ENCODE measurements around the gene TRAPPC8.

Gene TRAPPC8

GRCh38 chr18:31783059-31783458, 159.9 kb downstream of the TRAPPC8 start:
- no peak for DNase-seq (ENCODE audit: low spot score)
- in situ Hi-C loops (cut with MboI; ENCODE audit: low pct_unique_long_range_greater_than_20kb, low sequenced_read_pairs, unreplicated experiment), result no loop called here
- TF ChIP-seq, protein P1, sequence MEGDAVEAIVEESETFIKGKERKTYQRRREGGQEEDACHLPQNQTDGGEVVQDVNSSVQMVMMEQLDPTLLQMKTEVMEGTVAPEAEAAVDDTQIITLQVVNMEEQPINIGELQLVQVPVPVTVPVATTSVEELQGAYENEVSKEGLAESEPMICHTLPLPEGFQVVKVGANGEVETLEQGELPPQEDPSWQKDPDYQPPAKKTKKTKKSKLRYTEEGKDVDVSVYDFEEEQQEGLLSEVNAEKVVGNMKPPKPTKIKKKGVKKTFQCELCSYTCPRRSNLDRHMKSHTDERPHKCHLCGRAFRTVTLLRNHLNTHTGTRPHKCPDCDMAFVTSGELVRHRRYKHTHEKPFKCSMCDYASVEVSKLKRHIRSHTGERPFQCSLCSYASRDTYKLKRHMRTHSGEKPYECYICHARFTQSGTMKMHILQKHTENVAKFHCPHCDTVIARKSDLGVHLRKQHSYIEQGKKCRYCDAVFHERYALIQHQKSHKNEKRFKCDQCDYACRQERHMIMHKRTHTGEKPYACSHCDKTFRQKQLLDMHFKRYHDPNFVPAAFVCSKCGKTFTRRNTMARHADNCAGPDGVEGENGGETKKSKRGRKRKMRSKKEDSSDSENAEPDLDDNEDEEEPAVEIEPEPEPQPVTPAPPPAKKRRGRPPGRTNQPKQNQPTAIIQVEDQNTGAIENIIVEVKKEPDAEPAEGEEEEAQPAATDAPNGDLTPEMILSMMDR (IDR thresholded peaks at IDR 0.05; ENCODE audit: extremely low read depth, insufficient read depth, missing control alignments), result no peak

All from GM13977 (cell line).